HPDE6-E6E7 (cell line): Measurements from ENCODE around the gene CHRNB2.

Experiments used
- DNase-seq: peaks from one replicate; pipeline ENCODE4 v3.0.0; 2011; ENCODE audit warnings: missing footprints; ENCODE audit errors: extremely low spot score

CHRNB2 gene

GRCh38 chr1:154611150-154611862, 43.7 kb downstream of the CHRNB2 start:
- no peak for DNase-seq

GRCh38 chr1:154614247-154614646, 46.7 kb downstream of the CHRNB2 start:
- DNase-seq = no peak

GRCh38 chr1:154614901-154615300, 47.3 kb downstream of the CHRNB2 start:
- DNase-seq = no peak

GRCh38 chr1:154615411-154615810, 47.8 kb downstream of the CHRNB2 start:
- DNase-seq = no peak

GRCh38 chr1:154616659-154617345, 49.2 kb downstream of the CHRNB2 start:
- DNase-seq = no peak

GRCh38 chr1:154619181-154619948, 51.8 kb downstream of the CHRNB2 start:
- DNase-seq = no peak

- no peak for DNase-seq
Observed at GRCh38 chr1:154620751-154621150, 53.2 kb downstream of the CHRNB2 start.

- no peak for DNase-seq
Observed at GRCh38 chr1:154621875-154622274, 54.3 kb downstream of the CHRNB2 start.

GRCh38 chr1:154622503-154623039, 55.0 kb downstream of the CHRNB2 start:
- peak; percentile 34 for DNase-seq

GRCh38 chr1:154623358-154623757, 55.8 kb downstream of the CHRNB2 start:
- no peak for DNase-seq

GRCh38 chr1:154624746-154625643, 57.4 kb downstream of the CHRNB2 start:
- DNase-seq = no peak

- no peak for DNase-seq
Observed at GRCh38 chr1:154626456-154627256, 59.1 kb downstream of the CHRNB2 start.

GRCh38 chr1:154627257-154628120, 59.9 kb downstream of the CHRNB2 start:
- DNase-seq = peak; percentile 69

- DNase-seq = no peak
Observed at GRCh38 chr1:154628121-154628405, 60.5 kb downstream of the CHRNB2 start.

- DNase-seq = no peak
Observed at GRCh38 chr1:154629061-154629674, 61.6 kb downstream of the CHRNB2 start.
